ENCODE data around the gene ALK. TPM values are rescaled to one million over a fixed set of nuclear protein-coding genes. Genes with fewer than 3 reads are reported as not detected.

Gene ALK
- total and polyA plus RNA-seq, 2 experiments from 2014 or later: 0.35 TPM; not detected in 1

DNA sequence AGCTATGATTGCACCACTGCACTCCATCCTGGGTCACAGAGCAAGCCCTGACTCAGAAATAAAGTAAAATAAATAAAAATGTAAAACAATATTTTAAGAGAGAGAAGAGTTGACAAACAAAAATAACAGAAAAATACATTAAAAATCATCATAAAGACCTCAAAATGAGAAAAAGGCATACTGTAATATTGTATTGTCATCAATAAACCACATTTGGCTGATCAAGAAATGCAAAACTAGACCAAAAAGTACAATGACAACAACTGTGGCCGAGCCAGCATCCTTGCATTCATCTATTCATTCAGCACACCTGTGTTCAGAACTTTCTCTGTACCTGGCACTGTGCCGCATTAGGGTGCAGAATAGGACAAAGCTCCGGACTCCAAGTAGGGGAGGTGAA is 121.8 kb downstream of the ALK start:
- Histone ChIP-seq H3K27ac (ENCODE audit: low read depth) (no peak overlapping the region), H3K4me2 (no peak overlapping the region), H2AFZ (no peak overlapping the region), H3K79me2 (replicated peaks; ENCODE audit: insufficient read depth) (no peaks in the 10 kb centered on the region), H3K4me3 (no peak overlapping the region), H3F3A (replicated peaks; ENCODE audit: low read depth) (no peaks in the 10 kb centered on the region), H3K27me3 (ENCODE audit: insufficient read depth) (no peaks in the 10 kb centered on the region), H3K36me3 (ENCODE audit: insufficient read depth) (no peaks in the 10 kb centered on the region), H4K20me1 (replicated peaks; ENCODE audit: insufficient read depth) (no peaks in the 10 kb centered on the region), H3K4me1 (ENCODE audit: insufficient read depth) (peaks cover 18% of the 10 kb centered on the region; the same call in 1 of the 2 replicates), H3K9me2 (ENCODE audit: insufficient read depth) (0 out of 2 replicates have a peak, but pooled peaks cover 3% of the 10 kb centered on the region)
- Mint-ChIP-seq H3K27ac (no peak overlapping the region), H3K9me3 (no peaks in the 10 kb centered on the region; the same call in 2 of the 3 replicates), H3K27me3 (ENCODE audit: insufficient read depth, low read depth, poor library complexity) (no peaks in the 10 kb centered on the region), H3K4me3 (no peak overlapping the region), H3K4me1 (peaks cover 17% of the 10 kb centered on the region), H3K36me3 (ENCODE audit: low read depth) (no peaks in the 10 kb centered on the region)
- TF ChIP-seq CTCF (conservative IDR thresholded peaks at IDR 0.05; ENCODE audit: low read depth in 2 of 2): no peak
- no peak for TF ChIP-seq POLR2AphosphoS5 (IDR thresholded peaks at IDR 0.05; ENCODE audit: low read depth)
- TF ChIP-seq EZH2 (IDR thresholded peaks at IDR 0.05; ENCODE audit: low read depth, unreplicated experiment): no peak
- no peak for DNase-seq (ENCODE audit: low spot score)
- no peak for ATAC-seq

GRCh38 chr2:29797916-29798315 is 123.5 kb downstream of the ALK start:
- H3K36me3 Mint-ChIP-seq (ENCODE audit: low read depth): no peaks in the 10 kb centered on the region
- 0 out of 2 replicates have a peak, but pooled peaks cover 3% of the 10 kb centered on the region for H3K9me2 ChIP-seq (ENCODE audit: insufficient read depth)
- no peak overlapping the region for H2AFZ ChIP-seq
- no peak overlapping the region for H3K27ac Mint-ChIP-seq
- no peaks in the 10 kb centered on the region for H4K20me1 ChIP-seq (replicated peaks; ENCODE audit: insufficient read depth)
- H3K9me3 Mint-ChIP-seq: no peaks in the 10 kb centered on the region; the same call in 2 of the 3 replicates
- H3K27me3 Mint-ChIP-seq (ENCODE audit: insufficient read depth, low read depth, poor library complexity): no peaks in the 10 kb centered on the region
- no peak overlapping the region for H3K27ac ChIP-seq (ENCODE audit: low read depth)
- H3K36me3 ChIP-seq (ENCODE audit: insufficient read depth): no peaks in the 10 kb centered on the region
- H3K27me3 ChIP-seq (ENCODE audit: insufficient read depth): no peaks in the 10 kb centered on the region
- H3K4me2 ChIP-seq: no peak overlapping the region
- no peak for ATAC-seq
- H3F3A ChIP-seq (replicated peaks; ENCODE audit: low read depth): no peaks in the 10 kb centered on the region
- no peak for DNase-seq (ENCODE audit: low spot score)
- H3K4me3 Mint-ChIP-seq: no peak overlapping the region
- H3K4me1 Mint-ChIP-seq: peaks cover 13% of the 10 kb centered on the region; the same call in 2 of the 3 replicates
- no peak overlapping the region for H3K4me3 ChIP-seq
- H3K4me1 ChIP-seq (ENCODE audit: insufficient read depth): peaks cover 8% of the 10 kb centered on the region; the same call in 1 of the 2 replicates
- H3K79me2 ChIP-seq (replicated peaks; ENCODE audit: insufficient read depth): no peaks in the 10 kb centered on the region
- TF ChIP-seq ZNF114 (CRISPR knock-in tag; IDR thresholded peaks at IDR 0.05) (no peak), STAT1 (IDR thresholded peaks at IDR 0.05; ENCODE audit: unreplicated experiment) (no peak), CTCF (conservative IDR thresholded peaks at IDR 0.05; ENCODE audit: low read depth in 2 of 2) (no peak), ZNF331 (CRISPR knock-in tag; IDR thresholded peaks at IDR 0.05; ENCODE audit: low read depth) (no peak), EZH2 (IDR thresholded peaks at IDR 0.05; ENCODE audit: low read depth, unreplicated experiment) (no peak), REST (IDR thresholded peaks at IDR 0.05; ENCODE audit: unreplicated experiment) (no peak), JUNB (IDR thresholded peaks at IDR 0.05; ENCODE audit: unreplicated experiment) (no peak), POLR2AphosphoS5 (IDR thresholded peaks at IDR 0.05; ENCODE audit: low read depth) (no peak), EZH2phosphoT487 (IDR thresholded peaks at IDR 0.05; ENCODE audit: unreplicated experiment) (no peak), NANOG (IDR thresholded peaks at IDR 0.05; ENCODE audit: borderline replicate concordance) (no peak), CREB1 (CRISPR knock-in tag; IDR thresholded peaks at IDR 0.05; ENCODE audit: low read depth) (no peak)
- TF ChIP-seq, protein P1, sequence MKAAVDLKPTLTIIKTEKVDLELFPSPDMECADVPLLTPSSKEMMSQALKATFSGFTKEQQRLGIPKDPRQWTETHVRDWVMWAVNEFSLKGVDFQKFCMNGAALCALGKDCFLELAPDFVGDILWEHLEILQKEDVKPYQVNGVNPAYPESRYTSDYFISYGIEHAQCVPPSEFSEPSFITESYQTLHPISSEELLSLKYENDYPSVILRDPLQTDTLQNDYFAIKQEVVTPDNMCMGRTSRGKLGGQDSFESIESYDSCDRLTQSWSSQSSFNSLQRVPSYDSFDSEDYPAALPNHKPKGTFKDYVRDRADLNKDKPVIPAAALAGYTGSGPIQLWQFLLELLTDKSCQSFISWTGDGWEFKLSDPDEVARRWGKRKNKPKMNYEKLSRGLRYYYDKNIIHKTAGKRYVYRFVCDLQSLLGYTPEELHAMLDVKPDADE (IDR thresholded peaks at IDR 0.05): no peak
